Cerebellar cortex (tissue), 1 donor: ENCODE measurements around the gene ZBTB46.
"Not testable (repeated sequence)": the region's sequence is repeated elsewhere in the genome, so short reads cannot be mapped to it uniquely, and the experiment has no call there.

Experiments
- DNase-seq: peaks from one replicate; pipeline ENCODE4 v3.0.0-alpha.2; 2015; ENCODE audit warnings: low spot score

The ZBTB46 gene

DNA sequence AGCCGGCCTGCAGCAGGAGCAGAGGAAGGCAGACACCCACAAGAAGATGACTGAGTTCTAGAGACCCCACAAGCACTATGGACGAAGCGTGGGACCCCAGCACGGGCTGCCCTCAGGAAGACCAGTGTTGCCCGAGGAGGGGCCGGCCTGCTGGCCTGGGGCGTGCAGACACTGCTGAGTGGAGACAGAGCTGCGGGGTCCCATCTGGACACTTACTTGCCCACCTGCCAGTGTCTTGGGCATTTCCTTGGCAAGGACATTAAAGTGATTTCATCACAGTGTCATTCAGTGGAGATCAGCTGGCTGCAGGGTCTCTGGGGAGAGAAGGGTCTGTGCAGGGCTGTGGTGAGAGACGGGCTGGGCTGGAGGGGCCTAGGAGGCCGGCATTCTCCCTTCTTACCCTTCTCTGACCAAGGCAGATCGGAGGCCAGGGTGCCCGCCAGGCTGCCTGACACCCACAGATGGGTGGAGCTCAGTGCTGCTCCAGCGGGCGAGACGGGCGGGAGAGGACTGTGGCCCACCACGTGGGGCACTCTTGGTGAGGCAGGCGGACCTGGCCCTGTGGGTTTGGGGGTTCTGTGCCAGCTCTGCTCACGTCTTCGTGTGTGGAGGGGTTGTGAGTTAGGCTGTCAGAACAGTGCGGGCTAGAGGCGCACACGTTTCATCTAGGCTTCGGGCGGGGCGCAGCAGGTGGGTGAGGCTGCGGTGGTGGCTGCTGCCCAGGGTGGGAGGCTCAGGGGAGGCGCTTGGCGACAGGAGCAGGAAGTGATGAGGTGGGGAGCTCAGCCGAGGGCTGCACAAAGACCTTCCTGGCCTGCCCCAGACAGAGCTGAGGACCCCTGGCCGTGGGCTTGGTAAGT, 95.0 kb downstream of the ZBTB46 start, which contains the start of gene LIME1:
Gene LIME1 (plus strand): TSS at position 806 of the 860 bp plus-strand sequence. CDS start 886 bp downstream, outside the sequence.
- DNase-seq, result no peak

- DNase-seq, result no peak
Observed at GRCh38 chr20:63734946-63735858, 95.9 kb downstream of the ZBTB46 start.

- DNase-seq, result no peak
Observed at GRCh38 chr20:63734111-63734945, 96.7 kb downstream of the ZBTB46 start.

GRCh38 chr20:63733579-63734081, 97.4 kb downstream of the ZBTB46 start:
- DNase-seq, result no peak

GRCh38 chr20:63733117-63733516, 97.9 kb downstream of the ZBTB46 start:
- DNase-seq, result no peak

- no peak for DNase-seq
Observed at GRCh38 chr20:63732118-63733095, 98.7 kb downstream of the ZBTB46 start.

- no peak for DNase-seq
Observed at GRCh38 chr20:63731410-63731809, 99.7 kb downstream of the ZBTB46 start.

DNA sequence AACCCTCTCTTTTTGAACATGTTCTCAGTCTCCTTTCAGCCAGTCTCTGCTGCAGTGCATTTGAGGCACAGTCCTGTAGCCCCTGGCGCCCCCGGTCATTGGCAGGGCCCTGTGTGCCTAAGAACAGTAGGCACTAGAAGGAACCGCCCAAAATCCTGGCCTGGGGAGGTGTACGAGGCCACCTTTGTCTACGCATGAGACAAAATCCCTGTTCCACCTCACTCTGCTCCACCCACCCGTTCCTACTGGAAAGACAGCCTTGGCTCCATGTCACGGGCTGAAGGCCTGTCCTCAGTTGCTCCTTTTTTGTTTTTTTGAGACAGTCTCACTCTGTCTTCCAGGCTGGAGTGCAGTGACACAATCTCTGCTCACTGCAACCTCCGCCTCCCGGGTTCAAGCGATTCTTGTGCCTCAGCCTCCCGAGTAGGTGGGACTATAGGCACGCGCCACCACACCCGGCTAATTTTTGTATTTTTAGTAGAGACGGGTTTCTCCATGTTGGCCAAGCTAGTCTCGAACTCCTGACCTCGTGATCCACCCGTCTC, 100.8 kb downstream of the ZBTB46 start:
- not testable (repeated sequence) for DNase-seq

- DNase-seq, result not testable (repeated sequence)
Observed at GRCh38 chr20:63722967-63723622, 108.0 kb downstream of the ZBTB46 start.

- no peak for DNase-seq
Observed at GRCh38 chr20:63718996-63719395, 112.1 kb downstream of the ZBTB46 start.

DNA sequence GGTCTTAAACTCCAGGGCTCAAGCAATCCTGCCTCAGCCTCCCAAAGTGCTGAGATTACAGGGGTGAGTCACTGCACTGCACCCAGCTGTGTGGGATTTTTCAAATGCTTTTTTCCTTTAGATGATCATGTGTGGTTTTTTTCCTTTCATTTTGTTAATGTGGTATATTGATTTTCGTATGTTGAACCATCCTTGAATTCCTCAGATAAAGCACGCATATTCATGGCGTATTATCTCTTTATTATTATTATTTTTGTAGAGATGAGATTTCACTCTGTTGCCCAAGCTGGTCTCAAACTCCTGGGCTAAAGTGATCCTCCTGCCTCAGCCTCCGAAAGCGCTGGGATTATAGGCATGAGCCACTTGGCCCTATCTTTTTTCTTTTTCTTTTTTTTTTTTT, 116.2 kb downstream of the ZBTB46 start:
- DNase-seq, result no peak

DNA sequence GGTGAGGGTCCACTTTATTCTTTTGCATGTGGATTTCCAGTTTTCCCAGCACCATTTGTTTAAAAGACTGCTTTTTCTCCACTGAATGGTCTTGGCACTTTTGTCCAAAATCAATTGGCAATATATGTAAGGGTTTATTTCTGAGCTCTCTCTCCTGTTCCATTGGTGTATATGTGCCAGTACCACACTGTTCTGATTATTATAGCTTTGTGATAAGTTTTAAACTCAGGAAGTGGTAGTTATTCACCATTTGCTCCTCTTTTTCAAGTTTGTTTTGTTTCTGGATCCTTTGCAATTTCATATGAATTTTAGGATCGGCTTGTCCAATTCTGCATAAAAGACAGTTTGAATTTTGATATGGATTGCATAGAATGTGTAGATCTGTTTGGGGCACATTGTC, 118.9 kb downstream of the ZBTB46 start:
- no peak for DNase-seq

- no peak for DNase-seq
Observed at GRCh38 chr20:63711085-63711645, 119.9 kb downstream of the ZBTB46 start.

- no peak for DNase-seq
Observed at GRCh38 chr20:63709149-63709527, 121.9 kb downstream of the ZBTB46 start.

DNA sequence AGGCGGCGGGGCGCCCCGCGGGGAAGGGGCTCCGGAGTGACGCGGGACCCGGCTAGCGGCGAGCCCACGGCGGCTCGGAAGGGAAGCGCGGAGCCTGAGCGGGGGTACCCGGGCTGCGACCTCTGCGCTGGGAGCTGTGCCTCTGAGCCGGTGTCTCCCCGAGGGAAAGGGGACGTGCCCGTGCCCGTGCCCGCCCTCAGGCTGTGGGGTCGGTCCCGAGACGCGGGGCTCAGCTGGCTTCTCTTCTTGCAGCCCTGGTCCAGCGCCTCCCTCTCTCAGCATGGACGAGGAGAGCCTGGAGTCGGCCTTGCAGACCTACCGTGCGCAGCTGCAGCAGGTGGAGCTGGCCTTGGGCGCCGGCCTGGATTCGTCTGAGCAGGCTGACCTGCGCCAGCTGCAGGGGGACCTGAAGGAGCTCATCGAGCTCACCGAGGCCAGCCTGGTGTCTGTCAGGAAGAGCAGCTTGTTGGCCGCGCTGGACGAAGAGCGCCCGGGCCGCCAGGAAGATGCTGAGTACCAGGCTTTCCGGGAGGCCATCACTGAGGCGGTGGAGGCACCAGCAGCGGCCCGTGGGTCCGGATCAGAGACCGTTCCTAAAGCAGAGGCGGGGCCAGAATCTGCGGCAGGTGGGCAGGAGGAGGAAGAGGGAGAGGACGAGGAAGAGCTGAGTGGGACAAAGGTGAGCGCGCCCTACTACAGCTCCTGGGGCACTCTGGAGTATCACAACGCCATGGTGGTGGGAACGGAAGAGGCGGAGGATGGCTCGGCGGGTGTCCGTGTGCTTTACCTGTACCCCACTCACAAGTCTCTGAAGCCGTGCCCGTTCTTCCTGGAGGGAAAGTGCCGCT, 122.5 kb downstream of the ZBTB46 start:
- no peak for DNase-seq

DNA sequence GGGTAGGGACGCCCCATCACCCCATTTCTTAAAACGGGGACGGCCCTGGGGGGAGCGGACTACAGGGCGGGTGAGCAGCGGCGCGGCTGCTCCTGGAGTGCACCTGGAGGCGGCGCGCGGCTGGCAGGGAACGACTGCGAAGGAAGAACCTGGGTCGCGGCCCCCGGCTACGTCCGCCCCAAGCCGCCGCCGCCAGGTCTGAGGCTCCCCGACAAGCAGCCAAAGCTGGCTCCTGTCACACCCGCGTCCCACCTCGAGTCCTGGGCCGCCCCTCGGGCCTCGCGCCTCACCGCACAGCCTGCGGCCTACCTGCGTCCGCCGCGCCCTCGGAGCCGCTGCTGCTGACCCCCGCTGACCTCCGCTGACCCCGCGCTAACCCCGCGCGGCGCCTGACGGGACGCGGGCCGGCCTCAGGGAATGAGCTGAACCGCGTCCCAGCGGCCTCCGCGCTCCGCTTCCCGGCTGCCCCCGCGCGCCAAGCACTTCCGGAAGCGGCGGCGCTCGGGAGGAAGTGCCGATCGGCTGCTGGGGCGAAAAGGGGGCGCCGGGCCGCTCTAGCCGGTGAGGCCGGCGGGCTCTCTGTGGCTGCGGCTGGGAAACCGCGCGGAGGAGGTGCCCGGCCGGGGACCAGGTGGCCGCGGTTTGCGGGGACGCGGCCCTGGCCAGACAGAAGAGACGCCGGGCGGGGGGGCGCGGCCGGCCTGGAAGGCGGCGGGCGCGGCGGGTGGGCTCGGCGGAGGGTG, 123.3 kb downstream of the ZBTB46 start, which contains the start of the genes ARFRP1 and ZGPAT:
Gene ARFRP1 (minus strand): TSS at position 419 of the 743 bp plus-strand sequence. CDS start 885 bp downstream, outside the sequence.
Gene ZGPAT (plus strand): TSS at position 482 of the 743 bp plus-strand sequence. CDS start 542 bp downstream, outside the sequence.
- peak; percentile 78 for DNase-seq
